Thyroid gland (tissue), 4 donors: ENCODE results near the gene SFT2D2. TPM values are rescaled to one million over a fixed set of nuclear protein-coding genes. Genes with fewer than 3 reads are reported as not detected.

Experiments used
- DNase-seq, 2 donors: peaks; one replicate each; pipeline ENCODE4 v3.0.0-alpha.2; 2019
- H3K27ac ChIP-seq, 3 donors: fragments of 200-600 bp; sonication (generic); 1 replicate in 2 of 3; 2 replicates in 1 of 3; pipeline ENCODE4 v1.5.1; 2016 to 2019; ENCODE audit warnings: mild to moderate bottlenecking in 1 of 3, moderate library complexity in 1 of 3
- H3K27me3 ChIP-seq: fragments of 200-600 bp; sonication (generic); one replicate; pipeline ENCODE4 v1.5.1; 2019
- H3K36me3 ChIP-seq, 2 donors: fragments of 200-600 bp; sonication (generic); one replicate each; pipeline ENCODE4 v1.5.1; 2016 to 2019
- H3K4me1 ChIP-seq, 2 donors: fragments of 200-600 bp; sonication (generic); one replicate each; pipeline ENCODE4 v1.5.1; 2017 to 2019
- H3K4me3 ChIP-seq, 3 donors: fragments of 200-600 bp; sonication (generic); replicated peaks in 1 of 3; 1 replicate in 2 of 3; 2 replicates in 1 of 3; pipeline ENCODE4 v1.5.1; 2016; ENCODE audit warnings: mild to moderate bottlenecking in 1 of 3
- H3K9me3 ChIP-seq: fragments of 200-600 bp; sonication (generic); one replicate; pipeline ENCODE4 v1.5.1; 2017
- CTCF ChIP-seq, 6 experiments: fragments of 200-600 bp in 3 of 6; fragments of 450-650 bp in 3 of 6; sonication (generic) in 3 of 6; IDR thresholded peaks; one replicate each; pipeline ENCODE4 v1.5.1; 2016 to 2019; ENCODE audit warnings: antibody characterized with exemption in 6 of 6, mild to moderate bottlenecking in 2 of 6, inconsistent platforms in 1 of 6, moderate library complexity in 1 of 6
- POLR2A ChIP-seq, 2 donors: fragments of 450-650 bp; IDR thresholded peaks; one replicate each; pipeline ENCODE4 v1.6.1; 2017; ENCODE audit warnings: antibody characterized with exemption in 2 of 2, mild to moderate bottlenecking in 2 of 2, moderate library complexity in 1 of 2
- WGBS, 2 donors: methylation state at CpG; one replicate each; pipeline ENCODE4 v1.1.5; 2017; 5-methylcytosine and 5-hydroxymethylcytosine counted together
- intact Hi-C: fragments of 100-400 bp; cut with DNase I; formaldehyde crosslinking; loops from one replicate; pipeline ENCODE4 v1.15.1; 2023
- small RNA-seq: library from RNA; depleted of rRNA; stranded (forward); fragments of <200 nt; gene quantifications from one replicate; pipeline ENCODE3, GENCODE V24; 2016
- total RNA-seq, 4 donors: library from RNA; depleted of rRNA; stranded (reverse); fragments of >200 nt; gene quantifications; one replicate each; pipeline ENCODE4 v1.2.3, GENCODE V29; 2016

Gene SFT2D2
- total RNA-seq, 4 donors from 2014 or later: 41.2 to 72.3 (median 53.9) TPM

GRCh38 chr1:168301664-168302320 is 76.0 kb downstream of the SFT2D2 start:
- no peak for DNase-seq
- no peak for TF ChIP-seq POLR2A (IDR thresholded peaks at IDR 0.05)
- no peak for TF ChIP-seq CTCF (IDR thresholded peaks at IDR 0.05)
- Histone ChIP-seq H3K27me3 (no peaks in the 10 kb centered on the region), H3K4me1 (no peaks in the 10 kb centered on the region), H3K9me3 (no peaks in the 10 kb centered on the region), H3K27ac (no peak overlapping the region), H3K36me3 (no peaks in the 10 kb centered on the region), H3K4me3 (no peak overlapping the region)
- intact Hi-C loops: no loop called here
- 77 to 82% methylated on average over 3 of the region's 3 CpGs for WGBS, 2 donors

Small RNA genes lying within 50 kb of the gene (small RNA-seq; reads per million reads assigned to genes)
- gene AL021397.1 (not detected), gene RNU6-1310P (not detected)

Other genes with a start within 250 kb of the SFT2D2 start
- 1 to 10 TPM; 1.4 to 3.2 (median 2.3) TPM for gene GPR161, start 89.1 kb upstream of the SFT2D2 start, total RNA-seq
- 10 to 100 TPM; 19.3 to 25.7 (median 21.7) TPM for gene TIPRL, start 47.0 kb upstream of the SFT2D2 start, total RNA-seq
- gene TBX19, start 54.9 kb downstream of the SFT2D2 start, total RNA-seq: 1 to 10 TPM in 3 of 4 donors, under 1 TPM in 1; 0.54 to 2.9 (median 2.0) TPM